IPS-20b (cell line): Measurements from ENCODE around the gene NAT9.

Experiments used
- H3K27ac ChIP-seq: one replicate; pipeline ENCODE4 v1.5.1; 2013; ENCODE audit warnings: low read length
- H3K27me3 ChIP-seq: 2 replicates; pipeline ENCODE4 v1.6.1; 2013; ENCODE audit warnings: mild to moderate bottlenecking, low read length, inconsistent platforms; ENCODE audit not compliant: insufficient read depth
- H3K36me3 ChIP-seq: 2 replicates; pipeline ENCODE4 v1.6.1; 2013; ENCODE audit warnings: low read depth, mild to moderate bottlenecking, inconsistent platforms, low read length, moderate library complexity; ENCODE audit not compliant: insufficient read depth
- H3K4me1 ChIP-seq: 2 replicates; pipeline ENCODE4 v1.6.1; 2013; ENCODE audit warnings: mild to moderate bottlenecking, control low read depth, inconsistent platforms, low read length, moderate library complexity; ENCODE audit not compliant: insufficient read depth
- H3K4me3 ChIP-seq: 2 replicates; pipeline ENCODE4 v1.5.1; 2013; ENCODE audit warnings: mild to moderate bottlenecking, low read length, inconsistent platforms
- H3K9ac ChIP-seq: 2 replicates; pipeline ENCODE4 v1.6.1; 2013; ENCODE audit warnings: low read depth, mild to moderate bottlenecking, inconsistent platforms, low read length, moderate library complexity
- H3K9me3 ChIP-seq: 2 replicates; pipeline ENCODE4 v1.6.1; 2013; ENCODE audit warnings: mild to moderate bottlenecking, low read depth, low read length, inconsistent platforms; ENCODE audit not compliant: insufficient read depth

NAT9 gene

DNA sequence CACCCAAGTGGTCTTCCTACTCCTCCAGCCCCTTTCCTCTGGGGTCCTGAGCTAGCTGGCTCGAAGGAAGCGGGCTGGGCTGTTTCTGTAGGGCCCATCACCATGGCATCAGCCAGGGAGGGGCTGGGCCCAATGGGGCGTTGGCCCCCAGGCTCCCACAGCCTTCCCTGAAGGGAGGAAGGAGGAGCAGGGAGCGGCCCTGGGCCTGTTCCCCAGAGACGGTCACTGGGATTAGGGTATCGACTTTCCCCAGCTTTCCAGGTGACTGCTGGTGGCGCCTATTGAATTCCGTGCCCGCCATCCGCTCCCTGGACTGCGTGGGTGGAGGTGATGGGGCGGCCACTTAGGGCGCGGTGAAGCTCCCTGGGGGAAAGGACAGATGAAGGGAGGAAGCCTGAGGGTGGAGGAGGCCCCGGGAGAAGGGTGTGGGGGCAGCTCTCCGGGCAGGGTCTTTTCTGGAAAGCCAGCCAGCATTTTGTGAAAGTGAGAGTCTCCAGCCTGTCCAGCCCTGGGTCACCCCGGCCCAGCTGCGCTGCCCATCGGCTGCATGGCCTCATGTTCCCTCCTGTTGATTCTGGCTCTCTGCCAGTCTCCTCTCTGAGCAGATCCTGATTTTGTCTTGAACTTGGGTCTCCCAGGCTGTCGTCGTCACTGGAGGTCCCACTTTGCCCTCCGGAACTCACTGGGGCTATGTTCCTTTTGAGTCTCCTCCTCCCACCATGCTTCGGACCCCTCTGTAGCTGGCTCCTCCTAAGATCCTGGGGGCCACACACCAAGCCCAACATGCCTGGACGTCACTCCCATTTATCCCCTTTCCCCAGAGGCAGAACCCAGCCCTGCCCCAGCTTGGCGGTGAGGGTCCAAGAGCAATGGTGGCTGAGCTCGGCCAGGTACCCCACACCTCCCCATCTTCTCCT lies 18.0 kb downstream of the NAT9 start:
- Histone ChIP-seq H3K9ac (no peak overlapping the region; the same call in 1 of the 2 replicates), H3K27ac (no peak overlapping the region), H3K4me1 (peaks cover 34% of the 10 kb centered on the region), H3K9me3 (no peaks in the 10 kb centered on the region), H3K27me3 (no peaks in the 10 kb centered on the region), H3K4me3 (no peak overlapping the region), H3K36me3 (0 out of 2 replicates have a peak, but pooled peaks cover 5% of the 10 kb centered on the region)

DNA sequence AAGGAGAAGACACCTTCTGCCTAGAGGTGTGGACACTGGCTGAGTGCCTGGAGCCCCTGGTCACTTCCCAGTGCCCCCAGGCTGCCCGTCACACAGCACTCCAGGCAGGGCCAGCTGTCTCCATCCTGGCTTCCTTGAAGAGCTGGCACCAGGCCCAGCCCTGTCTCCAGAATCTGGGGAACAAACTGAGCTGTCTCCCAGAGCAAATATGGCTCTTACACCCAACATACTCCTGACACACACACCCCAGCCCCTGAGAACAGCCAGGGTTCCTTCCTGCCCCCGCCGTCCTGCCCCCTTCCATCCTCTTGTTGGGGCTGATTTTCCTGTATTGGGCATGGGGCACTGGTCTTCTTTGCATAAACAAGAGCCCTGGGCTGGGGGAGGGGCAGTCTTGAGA lies 18.6 kb downstream of the NAT9 start:
- H3K9me3 ChIP-seq: no peaks in the 10 kb centered on the region

DNA sequence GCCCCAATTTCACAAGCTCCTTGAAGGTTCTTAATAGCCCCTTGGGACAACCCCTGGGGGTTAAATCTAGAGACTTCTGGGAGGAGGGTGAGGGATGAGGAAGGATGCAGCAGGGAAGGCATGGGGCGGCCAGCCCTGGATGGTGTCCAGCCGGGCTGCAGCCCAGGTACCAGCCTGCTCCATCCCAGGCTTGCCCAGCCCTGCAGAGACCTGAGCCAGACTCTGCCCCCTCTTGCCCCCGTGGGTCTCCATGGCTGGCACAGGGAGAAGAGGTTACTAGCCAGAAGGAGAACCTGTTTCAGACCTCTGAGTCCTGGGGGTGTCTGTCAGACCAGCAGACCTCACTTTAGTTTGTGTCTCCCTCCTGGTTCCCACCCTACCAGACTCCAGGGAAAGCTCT lies 19.3 kb downstream of the NAT9 start:
- Histone ChIP-seq H3K4me1 (peaks cover 30% of the 10 kb centered on the region), H3K9ac (no peak overlapping the region), H3K4me3 (no peak overlapping the region), H3K27ac (no peak overlapping the region), H3K36me3 (0 out of 2 replicates have a peak, but pooled peaks cover 5% of the 10 kb centered on the region), H3K27me3 (no peaks in the 10 kb centered on the region), H3K9me3 (no peaks in the 10 kb centered on the region)

More for the DNA sequence above, 18.6 kb downstream of the NAT9 start:
- Histone ChIP-seq H3K4me1 (peaks cover 29% of the 10 kb centered on the region), H3K36me3 (0 out of 2 replicates have a peak, but pooled peaks cover 5% of the 10 kb centered on the region), H3K9ac (no peak overlapping the region), H3K27me3 (no peaks in the 10 kb centered on the region), H3K4me3 (no peak overlapping the region), H3K27ac (no peak overlapping the region)

GRCh38 chr17:74755533-74755932 lies 20.6 kb downstream of the NAT9 start:
- Histone ChIP-seq H3K4me3 (no peak overlapping the region), H3K27me3 (no peaks in the 10 kb centered on the region), H3K27ac (no peak overlapping the region), H3K9ac (no peak overlapping the region), H3K4me1 (peaks cover 33% of the 10 kb centered on the region), H3K36me3 (0 out of 2 replicates have a peak, but pooled peaks cover 5% of the 10 kb centered on the region), H3K9me3 (no peaks in the 10 kb centered on the region)

- Histone ChIP-seq H3K9me3 (no peaks in the 10 kb centered on the region), H3K9ac (no peak overlapping the region), H3K4me1 (peaks cover 31% of the 10 kb centered on the region), H3K4me3 (no peak overlapping the region), H3K27me3 (no peaks in the 10 kb centered on the region; the same call in 1 of the 2 replicates), H3K36me3 (0 out of 2 replicates have a peak, but pooled peaks cover 5% of the 10 kb centered on the region), H3K27ac (no peak overlapping the region)
Observed at GRCh38 chr17:74754832-74755231, 21.3 kb downstream of the NAT9 start.

GRCh38 chr17:74752822-74753401 lies 23.2 kb downstream of the NAT9 start:
- no peak overlapping the region for H3K9ac ChIP-seq
- peaks cover 20% of the 10 kb centered on the region for H3K4me1 ChIP-seq

DNA sequence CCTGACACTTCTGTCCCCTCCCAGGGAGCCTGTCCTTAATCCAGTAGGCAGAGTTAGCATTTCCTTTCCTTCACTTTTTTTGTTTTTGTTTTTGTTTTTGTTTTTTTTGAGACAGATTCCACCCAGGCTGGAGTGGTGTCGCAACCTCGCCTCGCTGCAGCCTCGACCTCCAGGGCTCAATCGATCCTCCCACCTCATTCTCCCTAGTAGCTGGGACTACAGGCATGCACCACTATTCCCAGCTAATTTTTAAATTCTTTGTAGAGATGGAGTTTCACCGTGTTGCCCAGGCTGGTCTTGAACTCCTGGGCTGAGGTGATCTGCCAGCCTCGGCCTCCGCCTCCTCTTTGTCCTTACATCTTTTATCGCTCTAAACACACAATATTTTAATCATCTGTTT lies 23.7 kb downstream of the NAT9 start:
- H3K27ac ChIP-seq: no peak overlapping the region
- no peak overlapping the region for H3K9ac ChIP-seq
- no peak overlapping the region for H3K4me3 ChIP-seq
- no peaks in the 10 kb centered on the region for H3K9me3 ChIP-seq
- peaks cover 24% of the 10 kb centered on the region for H3K4me1 ChIP-seq
- H3K27me3 ChIP-seq: peaks cover 5% of the 10 kb centered on the region; the same call in 1 of the 2 replicates
- 0 out of 2 replicates have a peak, but pooled peaks cover 5% of the 10 kb centered on the region for H3K36me3 ChIP-seq

More at GRCh38 chr17:74752822-74753401, 23.2 kb downstream of the NAT9 start:
- Histone ChIP-seq H3K27ac (no peak overlapping the region), H3K36me3 (0 out of 2 replicates have a peak, but pooled peaks cover 5% of the 10 kb centered on the region), H3K9me3 (no peaks in the 10 kb centered on the region), H3K27me3 (peaks cover 5% of the 10 kb centered on the region; the same call in 1 of the 2 replicates), H3K4me3 (no peak overlapping the region)

GRCh38 chr17:74750327-74751069 lies 25.6 kb downstream of the NAT9 start:
- no peak overlapping the region for H3K27ac ChIP-seq
- H3K9me3 ChIP-seq: no peaks in the 10 kb centered on the region
- H3K27me3 ChIP-seq: peaks cover 5% of the 10 kb centered on the region; the same call in 1 of the 2 replicates
- H3K9ac ChIP-seq: peak overlapping the region; percentile 89
- H3K4me1 ChIP-seq: peaks cover 32% of the 10 kb centered on the region
- H3K4me3 ChIP-seq: peak overlapping the region; percentile 90
- 0 out of 2 replicates have a peak, but pooled peaks cover 5% of the 10 kb centered on the region for H3K36me3 ChIP-seq

GRCh38 chr17:74750039-74750326 lies 26.2 kb downstream of the NAT9 start:
- H3K27ac ChIP-seq: no peak overlapping the region
- H3K27me3 ChIP-seq: peaks cover 5% of the 10 kb centered on the region; the same call in 1 of the 2 replicates
- H3K4me1 ChIP-seq: peaks cover 35% of the 10 kb centered on the region
- H3K4me3 ChIP-seq: peak overlapping the region; percentile 90
- no peaks in the 10 kb centered on the region for H3K9me3 ChIP-seq
- H3K36me3 ChIP-seq: 0 out of 2 replicates have a peak, but pooled peaks cover 4% of the 10 kb centered on the region
- H3K9ac ChIP-seq: peak overlapping the region; percentile 89

DNA sequence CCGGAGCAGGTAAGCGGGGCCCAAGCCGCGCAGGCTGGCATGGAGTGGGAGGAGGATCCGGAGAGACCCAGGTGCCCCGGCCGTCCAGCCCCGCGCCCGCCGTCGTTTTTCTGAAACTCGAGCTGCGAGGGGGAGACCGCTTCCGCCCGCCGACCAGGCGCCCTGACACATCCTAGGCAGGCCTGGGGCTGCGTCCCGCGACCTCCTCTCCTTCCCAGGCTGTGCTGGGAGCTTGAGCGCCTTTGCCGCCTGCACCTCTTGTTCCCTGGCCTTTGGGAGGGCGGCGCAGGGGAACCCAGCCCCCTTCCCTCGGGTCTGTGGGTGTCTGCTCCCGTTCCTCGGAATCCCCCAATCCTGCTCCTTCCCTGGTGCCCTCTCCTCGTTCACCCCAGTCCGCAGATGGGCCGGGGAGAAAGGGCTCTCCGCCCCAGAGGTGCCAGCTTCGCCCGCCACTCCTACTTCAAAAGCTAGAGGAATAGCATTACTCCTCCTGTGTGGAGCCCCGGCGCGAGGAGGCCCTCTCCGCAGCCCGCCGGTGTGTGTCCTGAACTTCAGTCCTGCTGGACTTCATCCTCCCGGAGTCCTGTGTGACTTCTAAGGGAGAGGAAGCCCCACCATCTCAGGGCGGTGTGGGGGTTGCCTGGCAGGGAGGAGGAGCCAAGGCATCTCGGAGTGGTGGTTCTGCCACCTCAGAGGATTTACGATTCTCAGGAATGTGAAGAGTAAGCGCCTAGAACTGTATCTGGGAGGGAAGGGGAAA lies 26.7 kb downstream of the NAT9 start:
- peak overlapping the region; percentile 90 for H3K4me3 ChIP-seq
- H3K27me3 ChIP-seq: peaks cover 5% of the 10 kb centered on the region; the same call in 1 of the 2 replicates
- no peaks in the 10 kb centered on the region for H3K36me3 ChIP-seq
- peaks cover 37% of the 10 kb centered on the region for H3K4me1 ChIP-seq
- no peaks in the 10 kb centered on the region for H3K9me3 ChIP-seq
- peak overlapping the region; percentile 89; the same call in 1 of the 2 replicates for H3K9ac ChIP-seq
- H3K27ac ChIP-seq: no peak overlapping the region
